Medulla oblongata (tissue), 1 donor: ENCODE measurements around the gene ITGA2.
"Not testable (repeated sequence)": the region's sequence is repeated elsewhere in the genome, so short reads cannot be mapped to it uniquely, and the experiment has no call there.

ENCODE experiments used
- DNase-seq: peaks from one replicate; pipeline ENCODE4 v3.0.0-alpha.2; 2015; ENCODE audit errors: extremely low spot score

The ITGA2 gene

GRCh38 chr5:53099546-53099945, 110.4 kb downstream of the ITGA2 start:
- DNase-seq: no peak

- no peak for DNase-seq
Measured at GRCh38 chr5:53100606-53101005, 111.5 kb downstream of the ITGA2 start.

GRCh38 chr5:53105611-53106300, 116.6 kb downstream of the ITGA2 start:
- DNase-seq: no peak

- DNase-seq: peak; percentile 61
Measured at GRCh38 chr5:53109056-53109442, 119.9 kb downstream of the ITGA2 start.

- peak; percentile 95 for DNase-seq
Measured at GRCh38 chr5:53109443-53110127, 120.4 kb downstream of the ITGA2 start, which contains the start of gene MOCS2. Gene MOCS2 (minus strand): TSS chr5:53109757. CDS start chr5:53107174, 2,583 bp downstream.

GRCh38 chr5:53110156-53110555, 121.0 kb downstream of the ITGA2 start:
- DNase-seq: no peak

GRCh38 chr5:53111139-53111538, 122.0 kb downstream of the ITGA2 start:
- DNase-seq: peak; percentile 23

- DNase-seq: not testable (repeated sequence)
Measured at GRCh38 chr5:53112307-53112706, 123.2 kb downstream of the ITGA2 start.

- DNase-seq: no peak
Measured at GRCh38 chr5:53112909-53113308, 123.8 kb downstream of the ITGA2 start.

- no peak for DNase-seq
Measured at GRCh38 chr5:53113947-53114346, 124.8 kb downstream of the ITGA2 start.

GRCh38 chr5:53114988-53115387, 125.8 kb downstream of the ITGA2 start:
- no peak for DNase-seq

GRCh38 chr5:53116597-53116996, 127.4 kb downstream of the ITGA2 start:
- DNase-seq: no peak

- no peak for DNase-seq
Measured at GRCh38 chr5:53118879-53119278, 129.7 kb downstream of the ITGA2 start.

GRCh38 chr5:53120165-53120564, 131.0 kb downstream of the ITGA2 start:
- no peak for DNase-seq

GRCh38 chr5:53123702-53124101, 134.6 kb downstream of the ITGA2 start:
- DNase-seq: no peak

- DNase-seq: no peak
Measured at GRCh38 chr5:53126521-53126920, 137.4 kb downstream of the ITGA2 start.

- DNase-seq: no peak
Measured at GRCh38 chr5:53127107-53127506, 138.0 kb downstream of the ITGA2 start.

- no peak for DNase-seq
Measured at GRCh38 chr5:53128481-53128880, 139.3 kb downstream of the ITGA2 start.

GRCh38 chr5:53130266-53130665, 141.1 kb downstream of the ITGA2 start:
- DNase-seq: no peak

- no peak for DNase-seq
Measured at GRCh38 chr5:53133020-53133419, 143.9 kb downstream of the ITGA2 start.
